Muscle of leg (tissue), 11 donors: ENCODE results near the gene PRR23E. TPM values are rescaled to one million over a fixed set of nuclear protein-coding genes. Genes with fewer than 3 reads are reported as not detected.

Source experiments
- DNase-seq: peaks from one replicate; pipeline ENCODE4 v3.0.0; 2013
- H3K27ac ChIP-seq: one replicate; pipeline ENCODE4 v1.5.1; 2013; ENCODE audit warnings: mild to moderate bottlenecking, low read length, control low read depth
- H3K27me3 ChIP-seq: one replicate; pipeline ENCODE4 v1.6.1; 2013; ENCODE audit warnings: low read length; ENCODE audit not compliant: control insufficient read depth, insufficient read depth
- H3K36me3 ChIP-seq: one replicate; pipeline ENCODE4 v1.6.1; 2013; ENCODE audit warnings: low read length; ENCODE audit not compliant: control insufficient read depth, insufficient read depth
- H3K4me1 ChIP-seq: one replicate; pipeline ENCODE4 v1.6.1; 2013; ENCODE audit warnings: low read length; ENCODE audit not compliant: control insufficient read depth, insufficient read depth
- H3K4me3 ChIP-seq: one replicate; pipeline ENCODE4 v1.5.1; 2013; ENCODE audit warnings: low read length, control low read depth
- H3K9me3 ChIP-seq: replicated peaks from 2 replicates; pipeline ENCODE4 v1.6.1; 2013; ENCODE audit warnings: low read depth, low read length; ENCODE audit not compliant: control insufficient read depth
- WGBS: methylation state at CpG from one replicate; pipeline ENCODE4 v1.1.5; 2013; ENCODE audit warnings: missing lambda C conversion rate; ENCODE audit not compliant: insufficient coverage; 5-methylcytosine and 5-hydroxymethylcytosine counted together
- polyA plus RNA-seq, 8 donors: library from polyadenylated mRNA; unstranded; fragments of 120-200 nt; gene quantifications; one replicate each; pipeline versions ENCODE4 v1.2.1 to v1.2.3, GENCODE V29; 2013; ENCODE audit warnings: inconsistent platforms in 1 of 8, low replicate concordance in 1 of 8; ENCODE audit not compliant: insufficient read length in 8 of 8, insufficient read depth in 1 of 8
- total RNA-seq: library from RNA; stranded (reverse); fragments of 120-200 nt; gene quantifications from one replicate; pipeline ENCODE4 v1.2.4, GENCODE V29; 2013

The PRR23E gene
- total and polyA plus RNA-seq, 9 donors: not detected

- H3K27me3 ChIP-seq: peaks cover 2% of the 10 kb centered on the region
- H3K27ac ChIP-seq: no peak overlapping the region
- H3K4me1 ChIP-seq: no peaks in the 10 kb centered on the region
- no peak for DNase-seq
- no peak overlapping the region for H3K4me3 ChIP-seq
- no peaks in the 10 kb centered on the region for H3K36me3 ChIP-seq
- WGBS: 81% methylated on average over 20 of the region's 23 CpGs
- H3K9me3 ChIP-seq: no peaks in the 10 kb centered on the region
Measured at GRCh38 chr3:127183931-127184869, 8.7 kb upstream of the PRR23E start.

- Histone ChIP-seq H3K4me3 (no peak overlapping the region), H3K9me3 (no peaks in the 10 kb centered on the region), H3K27ac (no peak overlapping the region), H3K36me3 (no peaks in the 10 kb centered on the region), H3K4me1 (no peaks in the 10 kb centered on the region), H3K27me3 (peaks cover 2% of the 10 kb centered on the region)
- no peak for DNase-seq
- WGBS: no CpG with 5 or more reads among the region's 4 CpGs
Measured at GRCh38 chr3:127184870-127185216, 8.1 kb upstream of the PRR23E start.

- WGBS: 67% methylated on average over 1 of the region's 3 CpGs
- Histone ChIP-seq H3K4me1 (no peaks in the 10 kb centered on the region), H3K27ac (no peak overlapping the region), H3K9me3 (no peaks in the 10 kb centered on the region), H3K27me3 (peaks cover 2% of the 10 kb centered on the region), H3K36me3 (no peaks in the 10 kb centered on the region), H3K4me3 (no peak overlapping the region)
- no peak for DNase-seq
Measured at GRCh38 chr3:127185268-127185667, 7.7 kb upstream of the PRR23E start.

- 60% methylated on average over 1 of the region's 4 CpGs for WGBS
- no peaks in the 10 kb centered on the region for H3K36me3 ChIP-seq
- H3K27ac ChIP-seq: no peak overlapping the region
- H3K9me3 ChIP-seq: peaks cover 3% of the 10 kb centered on the region
- DNase-seq: no peak
- no peak overlapping the region for H3K4me3 ChIP-seq
- H3K4me1 ChIP-seq: no peaks in the 10 kb centered on the region
- peaks cover 2% of the 10 kb centered on the region for H3K27me3 ChIP-seq
Measured at GRCh38 chr3:127185962-127186674, 6.8 kb upstream of the PRR23E start.

- WGBS: no CpG with 5 or more reads among the region's 1 CpG
- no peaks in the 10 kb centered on the region for H3K36me3 ChIP-seq
- H3K27ac ChIP-seq: no peak overlapping the region
- H3K4me1 ChIP-seq: no peaks in the 10 kb centered on the region
- H3K4me3 ChIP-seq: no peak overlapping the region
- DNase-seq: no peak
- H3K9me3 ChIP-seq: peaks cover 6% of the 10 kb centered on the region
- peaks cover 2% of the 10 kb centered on the region for H3K27me3 ChIP-seq
Measured at GRCh38 chr3:127187316-127187715, 5.6 kb upstream of the PRR23E start.

GRCh38 chr3:127193341-127193740 lies 410 bp downstream of the PRR23E start:
- H3K27ac ChIP-seq: no peak overlapping the region
- peaks cover 6% of the 10 kb centered on the region for H3K9me3 ChIP-seq
- H3K4me1 ChIP-seq: no peaks in the 10 kb centered on the region
- no peak overlapping the region for H3K4me3 ChIP-seq
- H3K27me3 ChIP-seq: peaks cover 16% of the 10 kb centered on the region
- DNase-seq: no peak
- no peaks in the 10 kb centered on the region for H3K36me3 ChIP-seq
- 83% methylated on average over 5 of the region's 11 CpGs for WGBS

GRCh38 chr3:127193775-127194174 lies 844 bp downstream of the PRR23E start:
- no peaks in the 10 kb centered on the region for H3K4me1 ChIP-seq
- no peaks in the 10 kb centered on the region for H3K36me3 ChIP-seq
- H3K27ac ChIP-seq: no peak overlapping the region
- no peak overlapping the region for H3K4me3 ChIP-seq
- 92% methylated on average over 2 of the region's 3 CpGs for WGBS
- DNase-seq: no peak
- peaks cover 16% of the 10 kb centered on the region for H3K27me3 ChIP-seq
- peaks cover 6% of the 10 kb centered on the region for H3K9me3 ChIP-seq

GRCh38 chr3:127194601-127195187 lies 1.8 kb downstream of the PRR23E start:
- peaks cover 6% of the 10 kb centered on the region for H3K9me3 ChIP-seq
- no peaks in the 10 kb centered on the region for H3K4me1 ChIP-seq
- DNase-seq: no peak
- H3K27me3 ChIP-seq: peaks cover 16% of the 10 kb centered on the region
- no peak overlapping the region for H3K27ac ChIP-seq
- WGBS: 79% methylated on average over 4 of the region's 8 CpGs
- H3K36me3 ChIP-seq: no peaks in the 10 kb centered on the region
- no peak overlapping the region for H3K4me3 ChIP-seq

- peaks cover 21% of the 10 kb centered on the region for H3K27me3 ChIP-seq
- H3K4me3 ChIP-seq: no peak overlapping the region
- H3K27ac ChIP-seq: no peak overlapping the region
- no peaks in the 10 kb centered on the region for H3K4me1 ChIP-seq
- no peak for DNase-seq
- no peaks in the 10 kb centered on the region for H3K36me3 ChIP-seq
- H3K9me3 ChIP-seq: peaks cover 6% of the 10 kb centered on the region
- 91% methylated on average over 5 of the region's 6 CpGs for WGBS
Measured at GRCh38 chr3:127195417-127195816, 2.5 kb downstream of the PRR23E start.

- no peak overlapping the region for H3K4me3 ChIP-seq
- no peaks in the 10 kb centered on the region for H3K4me1 ChIP-seq
- peaks cover 21% of the 10 kb centered on the region for H3K27me3 ChIP-seq
- H3K36me3 ChIP-seq: no peaks in the 10 kb centered on the region
- DNase-seq: no peak
- no peak overlapping the region for H3K27ac ChIP-seq
- H3K9me3 ChIP-seq: peaks cover 3% of the 10 kb centered on the region
- 43% methylated on average over 1 of the region's 2 CpGs for WGBS
Measured at GRCh38 chr3:127196002-127196401, 3.1 kb downstream of the PRR23E start.
